Stimulated activated CD8-positive, alpha-beta memory T cell treated with anti-CD3 and anti-CD28 coated beads, Interleukin-2, amount 100 ng/mL, for 48 hours (primary cell): ENCODE measurements around the gene EHBP1.

ENCODE experiments used
- DNase-seq, 2 donors: peaks; one replicate each; pipeline ENCODE4 v3.0.0-alpha.2; 2020; ENCODE audit warnings: low read depth in 2 of 2

Gene EHBP1

DNA sequence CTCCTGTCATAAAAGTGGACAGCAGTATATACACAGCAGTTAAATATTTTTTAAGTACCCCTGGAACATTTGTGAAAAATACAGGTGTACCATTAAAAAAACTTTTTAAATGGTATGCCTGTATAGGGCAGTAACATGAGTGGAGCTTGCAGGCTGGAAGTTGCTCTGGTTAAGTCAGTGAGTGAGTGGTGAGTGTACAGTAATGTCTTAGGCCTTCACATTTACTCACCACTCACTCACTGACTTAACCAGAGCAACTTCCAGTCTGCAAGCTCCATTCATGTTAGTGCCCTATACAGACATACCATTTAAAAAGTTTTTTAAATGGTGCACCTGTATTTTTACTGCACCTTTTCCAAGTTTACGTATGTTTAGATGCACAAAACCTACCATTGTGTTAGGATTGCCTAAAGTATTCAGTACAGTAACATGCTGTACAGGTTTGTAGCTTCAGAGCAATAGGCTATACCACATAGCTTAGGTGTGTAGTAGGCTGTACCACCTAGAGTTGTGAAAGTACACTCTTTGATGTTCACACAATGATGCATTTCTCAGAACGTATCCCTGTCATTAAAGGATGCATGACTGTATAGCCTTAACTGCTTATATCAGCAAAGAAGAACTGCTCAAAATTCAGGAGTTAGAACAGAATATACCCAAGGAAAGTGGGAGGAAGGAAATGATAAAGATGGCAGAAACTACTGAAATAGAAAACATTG is 112.6 kb downstream of the EHBP1 start:
- DNase-seq, result no peak

DNA sequence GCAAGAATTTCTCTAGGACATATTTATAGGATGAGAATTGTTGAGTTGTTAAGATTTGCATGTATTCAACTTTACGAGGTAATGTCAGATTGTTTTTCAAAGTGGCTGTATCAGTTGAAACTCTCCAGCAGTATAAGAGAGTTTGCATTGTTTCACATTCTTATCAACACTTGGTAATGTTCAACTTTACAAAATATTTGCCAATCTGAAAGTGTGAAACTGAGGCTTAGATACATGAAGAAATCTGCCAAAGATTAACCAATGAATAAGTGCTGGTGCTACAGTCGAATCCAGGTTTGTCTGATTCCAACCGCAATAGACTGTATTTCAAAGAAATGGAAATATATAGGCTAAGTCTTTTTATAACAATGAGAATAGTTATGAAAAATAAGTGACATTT is 117.0 kb downstream of the EHBP1 start:
- no peak for DNase-seq

GRCh38 chr2:62824388-62824787 is 118.9 kb downstream of the EHBP1 start:
- no peak for DNase-seq

- no peak for DNase-seq
These were observed 120.6 kb downstream of the EHBP1 start for GRCh38 chr2:62826141-62826540.

GRCh38 chr2:62826953-62827675 is 121.6 kb downstream of the EHBP1 start:
- no peak for DNase-seq

DNA sequence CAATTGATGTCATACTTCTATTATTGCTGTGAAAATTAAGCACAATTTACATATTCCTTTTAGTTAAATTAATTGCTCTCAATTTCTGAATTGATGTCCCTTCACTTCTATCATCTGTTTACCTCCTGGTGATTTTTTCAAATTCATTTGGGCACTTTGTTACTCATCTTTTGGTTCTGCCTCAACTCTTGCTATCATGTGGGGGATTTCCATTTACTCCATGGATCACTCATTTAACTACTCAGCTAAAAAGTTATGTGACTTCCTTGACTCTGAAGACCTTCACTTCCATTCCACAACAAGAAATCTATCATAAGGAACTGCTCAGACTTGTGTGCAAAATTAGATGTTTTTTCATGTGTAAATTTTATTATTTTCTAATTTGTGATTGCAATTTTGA is 126.2 kb downstream of the EHBP1 start:
- DNase-seq, result no peak

DNA sequence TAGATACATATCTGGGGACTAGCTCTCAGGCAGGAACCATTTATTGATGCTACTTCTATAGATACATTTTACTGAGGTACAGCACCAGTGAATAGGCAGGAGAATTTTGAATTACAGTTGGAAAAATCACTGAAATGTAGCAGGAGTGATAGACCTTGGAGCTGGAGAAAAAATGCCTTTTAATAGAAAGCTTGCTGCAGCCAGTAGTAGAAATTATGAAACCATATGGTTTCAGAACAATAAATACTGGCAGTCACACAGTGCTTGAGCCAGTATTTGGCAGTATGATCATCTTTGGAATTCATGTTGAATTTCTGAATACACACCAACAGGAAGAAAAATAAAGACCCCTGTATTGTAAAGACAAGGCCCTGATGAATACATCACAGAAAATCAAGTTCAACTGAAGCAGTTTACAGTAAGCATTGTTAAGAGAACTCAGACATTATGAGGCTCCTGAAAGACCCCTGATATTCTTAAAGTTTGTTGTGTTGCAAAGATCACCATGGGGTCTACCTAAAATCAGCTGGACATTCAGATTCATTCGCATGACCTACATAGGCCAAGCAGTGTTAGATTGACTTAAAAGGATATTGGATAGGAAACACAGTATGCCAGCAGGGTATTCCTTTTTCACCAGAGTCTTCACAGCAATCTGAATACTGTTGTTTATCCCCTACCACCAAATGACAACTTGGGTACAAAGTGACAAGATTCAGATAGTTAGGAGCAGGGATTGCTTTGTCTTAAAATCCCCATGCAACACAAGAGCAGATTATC is 139.0 kb downstream of the EHBP1 start:
- DNase-seq, result no peak

DNA sequence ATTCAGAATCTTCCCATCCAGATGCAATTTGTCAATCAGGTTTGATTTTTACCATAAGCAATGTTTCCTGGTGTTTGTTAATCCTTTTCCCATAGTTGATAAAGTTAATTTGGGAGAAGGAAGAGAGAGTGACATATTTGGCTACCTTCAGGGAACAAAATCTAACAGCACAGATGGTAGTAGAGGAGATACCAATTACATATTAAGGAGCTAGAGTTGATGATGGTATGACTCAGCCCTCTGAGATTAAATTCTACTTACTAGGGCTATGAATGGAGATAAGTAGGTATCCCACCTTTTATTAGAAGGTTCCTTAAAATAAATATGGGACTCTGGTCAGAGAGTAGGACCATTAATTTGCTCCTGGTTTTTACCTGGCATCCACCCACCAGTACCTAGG is 139.7 kb downstream of the EHBP1 start:
- DNase-seq, result no peak

- DNase-seq, result no peak
These were observed 146.7 kb downstream of the EHBP1 start for GRCh38 chr2:62852254-62852653.

GRCh38 chr2:62854600-62855514 is 149.3 kb downstream of the EHBP1 start:
- DNase-seq, result no peak

DNA sequence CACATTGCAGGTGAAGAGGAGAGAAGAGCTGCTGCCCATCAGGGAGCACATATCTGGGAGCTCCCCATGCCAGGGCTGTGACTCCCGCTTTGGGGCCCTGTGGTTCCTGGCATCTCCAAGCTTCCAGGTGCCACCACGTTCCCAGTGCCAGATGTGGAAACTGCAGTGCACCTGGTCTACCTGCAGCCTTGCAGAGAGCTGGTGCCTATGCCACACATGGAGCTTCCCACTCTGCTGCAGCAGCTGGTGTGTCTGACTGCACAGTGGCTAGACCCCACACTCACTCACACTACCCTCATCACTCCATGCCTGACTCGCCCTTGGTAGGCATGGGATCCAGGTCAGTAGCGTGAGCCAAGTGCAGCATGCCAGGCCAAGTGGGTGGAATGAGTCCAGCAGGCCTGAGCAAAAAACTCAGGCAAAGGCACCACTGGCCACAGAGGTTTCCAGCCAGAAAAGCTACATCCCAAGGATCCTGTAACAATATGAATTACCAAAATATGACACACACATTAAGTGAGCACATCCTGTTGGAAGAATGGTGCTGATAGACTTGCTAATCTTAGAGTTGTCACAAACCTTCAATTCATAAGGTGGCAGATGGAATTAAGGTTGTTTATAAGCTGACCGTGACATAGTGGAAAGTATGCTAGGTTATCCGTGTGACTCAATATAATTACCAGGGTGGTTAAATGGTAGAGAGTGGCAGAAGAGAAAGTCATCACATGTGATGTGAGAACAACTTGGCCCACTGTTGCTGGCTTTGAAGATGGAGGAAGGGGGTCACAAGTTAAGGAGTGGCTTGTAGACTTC is 150.9 kb downstream of the EHBP1 start:
- no peak for DNase-seq

- no peak for DNase-seq
These were observed 151.8 kb downstream of the EHBP1 start for GRCh38 chr2:62857139-62857931.

- DNase-seq, result no peak
These were observed 152.8 kb downstream of the EHBP1 start for GRCh38 chr2:62858231-62858832.

DNA sequence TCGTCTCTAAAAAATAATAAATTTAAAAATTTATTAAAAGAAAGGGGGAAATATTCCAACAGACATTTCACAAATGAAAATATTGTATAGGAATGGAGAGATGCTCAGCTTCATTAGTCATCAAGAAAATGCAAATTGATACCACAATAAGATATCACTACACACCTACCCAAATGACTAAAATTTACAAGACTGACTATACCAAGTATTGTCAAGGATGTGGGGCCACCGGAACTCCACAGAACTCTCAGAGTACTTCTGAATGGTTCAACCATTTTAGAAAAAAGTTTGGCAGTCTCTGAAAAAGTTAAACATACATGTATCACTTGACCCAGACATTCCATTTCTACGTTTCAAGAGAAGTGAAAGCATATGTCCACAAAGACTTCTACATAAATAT is 163.4 kb downstream of the EHBP1 start:
- DNase-seq, result no peak

- DNase-seq, result no peak
These were observed 165.5 kb downstream of the EHBP1 start for GRCh38 chr2:62870966-62871365.

DNA sequence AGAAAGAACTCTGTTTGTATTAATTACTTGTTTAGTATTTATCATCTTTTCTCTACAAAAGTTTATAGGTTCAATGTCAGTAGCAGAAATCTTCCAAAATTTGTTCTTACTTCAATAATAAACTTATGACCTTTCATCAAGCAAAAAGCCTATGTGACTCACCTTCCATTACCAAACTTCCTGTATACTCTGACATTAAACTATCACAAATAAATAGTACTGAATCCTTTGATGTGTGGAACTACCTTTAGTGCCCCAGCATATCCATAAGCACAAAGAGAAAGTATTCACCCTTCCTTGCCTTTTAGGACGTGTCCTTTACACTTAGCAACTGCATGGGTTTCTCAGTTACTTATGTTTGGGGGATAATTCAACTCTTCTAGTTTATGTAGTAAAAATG is 166.0 kb downstream of the EHBP1 start:
- no peak for DNase-seq

- DNase-seq, result no peak
These were observed 168.1 kb downstream of the EHBP1 start for GRCh38 chr2:62873603-62874002.

GRCh38 chr2:62874881-62875383 is 169.4 kb downstream of the EHBP1 start:
- no peak for DNase-seq

GRCh38 chr2:62881162-62881795 is 175.8 kb downstream of the EHBP1 start:
- DNase-seq, result no peak
